ENCODE measurements around the gene VPS8. TPM values are rescaled to one million over a fixed set of nuclear protein-coding genes. Genes with fewer than 3 reads are reported as not detected.

VPS8 gene
- total and polyA plus RNA-seq, 2 of the 13 experiments (the other 11 are each of a cell fraction or from before 2014, with no cell fraction given), result 14.2 to 35.1 TPM

DNA sequence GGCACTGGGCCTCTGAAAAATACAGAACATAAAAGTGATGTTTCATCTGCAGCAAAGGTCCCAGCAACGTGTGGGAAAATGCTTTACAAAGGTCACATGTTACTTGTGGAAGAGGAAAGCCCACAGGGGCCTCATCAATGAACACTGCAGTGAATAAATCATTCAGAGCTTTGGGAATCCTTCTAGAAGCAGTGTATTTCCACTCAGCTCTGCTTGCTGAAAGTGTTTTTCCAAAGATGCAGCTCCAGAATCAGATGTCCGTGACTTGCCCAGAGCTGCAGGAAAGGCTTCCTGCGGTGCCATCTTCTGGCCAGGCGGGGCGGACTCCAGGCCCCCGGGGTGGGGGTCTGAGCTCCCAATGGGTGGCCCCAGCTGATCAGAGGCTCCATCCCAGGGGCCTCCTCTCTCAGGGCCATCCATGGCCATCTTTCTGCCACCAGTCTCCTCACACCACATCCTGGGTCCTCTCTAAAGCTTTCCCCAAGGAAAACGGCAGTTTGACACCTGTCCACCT, 259.4 kb downstream of the VPS8 start:
- ATAC-seq, result peak; percentile 14
- peak overlapping the region in 1 of 3 experiments; percentile 42; a peak in 1 of 6 replicates for H3K4me3 ChIP-seq (replicated peaks in 1 of 3; ENCODE audit: insufficient read depth in 1 of 3, low read depth in 2 of 3, low read length in 3 of 3)
- CTCF ChIA-PET (ENCODE audit: low intra/inter-chr PET ratio, low total read pairs), result interaction anchor here (0.7 to 4.4 kb wide), 2 partner anchors 105 to 196 kb away, joined by 3 to 38 read pairs; no protein-coding TSS in a partner anchor
- no peaks in the 10 kb centered on the region for H3K36me3 ChIP-seq (replicated peaks in 1 of 2; ENCODE audit: control insufficient read depth in 1 of 2, insufficient read depth in 2 of 2, low read length in 2 of 2)
- no peaks in the 10 kb centered on the region for H3K9me3 ChIP-seq (ENCODE audit: low read length)
- H3K9ac ChIP-seq (ENCODE audit: insufficient read depth, low read depth, low read length), result no peak overlapping the region
- FAIRE-seq, result no peak
- H3K4me2 ChIP-seq (ENCODE audit: low read depth, low read length), result peak overlapping the region; percentile 40
- no peak overlapping the region for H2AFZ ChIP-seq (ENCODE audit: low read length)
- H3K79me2 ChIP-seq (ENCODE audit: insufficient read depth, low read length), result no peaks in the 10 kb centered on the region
- no peaks in the 10 kb centered on the region for H4K20me1 ChIP-seq (ENCODE audit: insufficient read depth, low read length)
- H3K27ac ChIP-seq (ENCODE audit: extremely low read length, insufficient read depth, low read length), result no peak overlapping the region
- H3K27me3 ChIP-seq (ENCODE audit: control insufficient read depth in 1 of 2, insufficient read depth in 2 of 2, low read length in 2 of 2), result peaks cover 0 to 1% of the 10 kb centered on the region in 2 experiments; a peak in 2 of 5 replicates
- intact Hi-C loops (cut with micrococcal nuclease; ENCODE audit: unreplicated experiment), result loop anchor here (2.0 kb wide), 2 partner anchors 31 to 197 kb away; no protein-coding TSS in a partner anchor
- H3K4me1 ChIP-seq (ENCODE audit: insufficient read depth, low read length), result peaks cover 26% of the 10 kb centered on the region
- no TSS peak for BruUV-seq (replicated peaks)
- WGBS (ENCODE audit: low lambda C conversion rate), result 29% methylated on average over 2 of the region's 7 CpGs
- no peak for DNase-seq (ENCODE audit: low spot score)
- POLR2A ChIA-PET, result no interaction called here
- in situ Hi-C loops (cut with HindIII; ENCODE audit: extremely low pct_ligation_motif_present, low pct_unique_long_range_greater_than_20kb), result loop anchor here (5.0 kb wide), 1 partner anchor 106 kb away; no protein-coding TSS in a partner anchor
- no peak for TF ChIP-seq POLR2G (IDR thresholded peaks at IDR 0.05; ENCODE audit: low read depth, low read length)
- TF ChIP-seq AGO1 (IDR thresholded peaks at IDR 0.05; ENCODE audit: low read depth, low read length, poor library complexity, severe bottlenecking), result no peak
- no peak for TF ChIP-seq AGO2 (optimal IDR thresholded peaks at IDR 0.05; ENCODE audit: low read depth, low read length)
- TF ChIP-seq, protein P1, sequence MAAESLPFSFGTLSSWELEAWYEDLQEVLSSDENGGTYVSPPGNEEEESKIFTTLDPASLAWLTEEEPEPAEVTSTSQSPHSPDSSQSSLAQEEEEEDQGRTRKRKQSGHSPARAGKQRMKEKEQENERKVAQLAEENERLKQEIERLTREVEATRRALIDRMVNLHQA (CRISPR knock-in tag; IDR thresholded peaks at IDR 0.05), result no peak
- TF ChIP-seq ZNF256 (CRISPR knock-in tag; conservative IDR thresholded peaks at IDR 0.05), result no peak
- TF ChIP-seq, protein P2, sequence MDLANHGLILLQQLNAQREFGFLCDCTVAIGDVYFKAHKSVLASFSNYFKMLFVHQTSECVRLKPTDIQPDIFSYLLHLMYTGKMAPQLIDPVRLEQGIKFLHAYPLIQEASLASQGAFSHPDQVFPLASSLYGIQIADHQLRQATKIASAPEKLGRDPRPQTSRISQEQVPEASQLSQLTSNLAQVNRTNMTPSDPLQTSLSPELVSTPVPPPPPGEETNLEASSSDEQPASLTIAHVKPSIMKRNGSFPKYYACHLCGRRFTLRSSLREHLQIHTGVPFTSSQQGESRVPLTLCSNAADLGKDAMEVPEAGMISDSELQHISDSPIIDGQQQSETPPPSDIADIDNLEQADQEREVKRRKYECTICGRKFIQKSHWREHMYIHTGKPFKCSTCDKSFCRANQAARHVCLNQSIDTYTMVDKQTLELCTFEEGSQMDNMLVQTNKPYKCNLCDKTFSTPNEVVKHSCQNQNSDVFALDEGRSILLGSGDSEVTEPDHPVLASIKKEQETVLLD (CRISPR knock-in tag; IDR thresholded peaks at IDR 0.05; ENCODE audit: low read depth), result no peak
- TF ChIP-seq, protein P3, sequence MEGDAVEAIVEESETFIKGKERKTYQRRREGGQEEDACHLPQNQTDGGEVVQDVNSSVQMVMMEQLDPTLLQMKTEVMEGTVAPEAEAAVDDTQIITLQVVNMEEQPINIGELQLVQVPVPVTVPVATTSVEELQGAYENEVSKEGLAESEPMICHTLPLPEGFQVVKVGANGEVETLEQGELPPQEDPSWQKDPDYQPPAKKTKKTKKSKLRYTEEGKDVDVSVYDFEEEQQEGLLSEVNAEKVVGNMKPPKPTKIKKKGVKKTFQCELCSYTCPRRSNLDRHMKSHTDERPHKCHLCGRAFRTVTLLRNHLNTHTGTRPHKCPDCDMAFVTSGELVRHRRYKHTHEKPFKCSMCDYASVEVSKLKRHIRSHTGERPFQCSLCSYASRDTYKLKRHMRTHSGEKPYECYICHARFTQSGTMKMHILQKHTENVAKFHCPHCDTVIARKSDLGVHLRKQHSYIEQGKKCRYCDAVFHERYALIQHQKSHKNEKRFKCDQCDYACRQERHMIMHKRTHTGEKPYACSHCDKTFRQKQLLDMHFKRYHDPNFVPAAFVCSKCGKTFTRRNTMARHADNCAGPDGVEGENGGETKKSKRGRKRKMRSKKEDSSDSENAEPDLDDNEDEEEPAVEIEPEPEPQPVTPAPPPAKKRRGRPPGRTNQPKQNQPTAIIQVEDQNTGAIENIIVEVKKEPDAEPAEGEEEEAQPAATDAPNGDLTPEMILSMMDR (CRISPR knock-in tag; IDR thresholded peaks at IDR 0.05), result peak; percentile 40
- TF ChIP-seq ZNF24 (IDR thresholded peaks at IDR 0.05), result no peak
- TF ChIP-seq PAWR (CRISPR knock-in tag; IDR thresholded peaks at IDR 0.05; ENCODE audit: borderline replicate concordance), result no peak
- no peak for TF ChIP-seq POLR2AphosphoS5 (IDR thresholded peaks at IDR 0.05; ENCODE audit: low read depth, low read length)
- no peak for TF ChIP-seq BRD4 (CRISPR knock-in tag; IDR thresholded peaks at IDR 0.05)
- TF ChIP-seq TMF1 (CRISPR knock-in tag; IDR thresholded peaks at IDR 0.05; ENCODE audit: low read depth), result no peak
- TF ChIP-seq, protein P4, sequence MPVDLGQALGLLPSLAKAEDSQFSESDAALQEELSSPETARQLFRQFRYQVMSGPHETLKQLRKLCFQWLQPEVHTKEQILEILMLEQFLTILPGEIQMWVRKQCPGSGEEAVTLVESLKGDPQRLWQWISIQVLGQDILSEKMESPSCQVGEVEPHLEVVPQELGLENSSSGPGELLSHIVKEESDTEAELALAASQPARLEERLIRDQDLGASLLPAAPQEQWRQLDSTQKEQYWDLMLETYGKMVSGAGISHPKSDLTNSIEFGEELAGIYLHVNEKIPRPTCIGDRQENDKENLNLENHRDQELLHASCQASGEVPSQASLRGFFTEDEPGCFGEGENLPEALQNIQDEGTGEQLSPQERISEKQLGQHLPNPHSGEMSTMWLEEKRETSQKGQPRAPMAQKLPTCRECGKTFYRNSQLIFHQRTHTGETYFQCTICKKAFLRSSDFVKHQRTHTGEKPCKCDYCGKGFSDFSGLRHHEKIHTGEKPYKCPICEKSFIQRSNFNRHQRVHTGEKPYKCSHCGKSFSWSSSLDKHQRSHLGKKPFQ (CRISPR knock-in tag; IDR thresholded peaks at IDR 0.05; ENCODE audit: insufficient replicate concordance), result no peak
- TF ChIP-seq ZNF556 (CRISPR knock-in tag; IDR thresholded peaks at IDR 0.05; ENCODE audit: borderline replicate concordance), result no peak
- no peak for TF ChIP-seq IRF2 (CRISPR knock-in tag; IDR thresholded peaks at IDR 0.05)

Data from HepG2 (cell line).